GDM1 (cell line): ENCODE measurements around the gene AIF1L.

Experiments used
- DNase-seq: peaks from one replicate; lab custom pipeline; 2025; lab: John Stamatoyannopoulos, UW

The AIF1L gene

GRCh38 chr9:131167936-131168335, 71.6 kb downstream of the AIF1L start:
- DNase-seq: no peak

GRCh38 chr9:131169563-131170240, 73.4 kb downstream of the AIF1L start:
- DNase-seq: no peak
